LNCaP clone FGC (cell line): Measurements from ENCODE around the gene ACAA1.
A peak's percentile ranks its signal among the peaks of the same experiment; 100 is the strongest.

ENCODE experiments used
- DNase-seq: peaks from one replicate; pipeline ENCODE4 v3.0.0-alpha.2; 2011; ENCODE audit warnings: low read depth
- H3K4me3 ChIP-seq: 2 replicates; pipeline ENCODE4 v1.5.1; 2011; ENCODE audit warnings: mild to moderate bottlenecking, low read depth, low read length, control low read depth
- CTCF ChIP-seq: IDR thresholded peaks from 2 replicates; pipeline ENCODE4 v1.5.1; 2012; ENCODE audit warnings: mild to moderate bottlenecking; ENCODE audit not compliant: control insufficient read depth, insufficient read depth; ENCODE audit errors: extremely low read depth

ACAA1 gene

GRCh38 chr3:38136777-38137614 is at the start of gene ACAA1:
Gene ACAA1 (minus strand): TSS chr3:38137127. CDS start chr3:38137035, 92 bp downstream.
- TF ChIP-seq CTCF = no peak

GRCh38 chr3:38177181-38177580 is 40.3 kb upstream of the ACAA1 start:
- no peak for TF ChIP-seq CTCF
- no peak overlapping the region for H3K4me3 ChIP-seq
- DNase-seq = no peak

More at GRCh38 chr3:38136777-38137614, at the start of gene ACAA1:
- peak within 1 kb of the TSS; percentile 84 for H3K4me3 ChIP-seq
- DNase-seq = peak; percentile 98

GRCh38 chr3:38173834-38174418 is 37.0 kb upstream of the ACAA1 start:
- no peak overlapping the region for H3K4me3 ChIP-seq
- TF ChIP-seq CTCF = no peak
- DNase-seq = no peak

GRCh38 chr3:38171622-38172021 is 34.7 kb upstream of the ACAA1 start:
- no peak for TF ChIP-seq CTCF
- DNase-seq = no peak
- no peak overlapping the region for H3K4me3 ChIP-seq

GRCh38 chr3:38170722-38171121 is 33.8 kb upstream of the ACAA1 start:
- no peak for DNase-seq
- no peak overlapping the region for H3K4me3 ChIP-seq
- no peak for TF ChIP-seq CTCF

- no peak overlapping the region for H3K4me3 ChIP-seq
These were observed 32.0 kb upstream of the ACAA1 start for GRCh38 chr3:38169027-38169317.

More at GRCh38 chr3:38169027-38169317, 32.0 kb upstream of the ACAA1 start:
- no peak for TF ChIP-seq CTCF
- no peak for DNase-seq
